ENCODE results near the gene MAGED1. TPM values are rescaled to one million over a fixed set of nuclear protein-coding genes. Genes with fewer than 3 reads are reported as not detected.
A peak's percentile ranks its signal among the peaks of the same experiment; 100 is the strongest.
"Not testable (repeated sequence)": the region's sequence is repeated elsewhere in the genome, so short reads cannot be mapped to it uniquely, and the experiment has no call there.

MAGED1 gene
- polyA plus RNA-seq, 4 donors, result 296 to 339 (median 326) TPM

GRCh38 chrX:51894697-51895336 is 1.4 kb downstream of the MAGED1 start:
- DNase-seq (ENCODE audit: low read depth in 4 of 4, low spot score in 2 of 4), result peak in 2 of 4 donors; percentile 4 to 19

GRCh38 chrX:51896626-51897025 is 3.2 kb downstream of the MAGED1 start:
- no peak for DNase-seq (ENCODE audit: low read depth in 4 of 4, low spot score in 2 of 4)

- DNase-seq (ENCODE audit: low read depth in 4 of 4, low spot score in 2 of 4), result no peak
Observed at GRCh38 chrX:51899741-51900140, 6.3 kb downstream of the MAGED1 start.

GRCh38 chrX:51902510-51903050 is 9.2 kb downstream of the MAGED1 start:
- no peak for DNase-seq (ENCODE audit: low read depth in 4 of 4, low spot score in 2 of 4)

- DNase-seq (ENCODE audit: low read depth in 4 of 4, low spot score in 2 of 4), result not testable (repeated sequence)
Observed at GRCh38 chrX:51905152-51905551, 11.7 kb downstream of the MAGED1 start.

- DNase-seq (ENCODE audit: low read depth in 4 of 4, low spot score in 2 of 4), result no peak
Observed at GRCh38 chrX:51905711-51906110, 12.3 kb downstream of the MAGED1 start.

GRCh38 chrX:51917604-51918003 is 24.2 kb downstream of the MAGED1 start:
- DNase-seq (ENCODE audit: low read depth in 4 of 4, low spot score in 2 of 4), result no peak

GRCh38 chrX:51922561-51922960 is 29.1 kb downstream of the MAGED1 start:
- DNase-seq (ENCODE audit: low read depth in 4 of 4, low spot score in 2 of 4), result no peak

- no peak for DNase-seq (ENCODE audit: low read depth in 4 of 4, low spot score in 2 of 4)
Observed at GRCh38 chrX:51931566-51932150, 38.2 kb downstream of the MAGED1 start.

Other genes with a start within 250 kb of the MAGED1 start
- under 1 TPM; 0.20 to 0.40 (median 0.28) TPM for gene CENPVL2, start 210.8 kb upstream of the MAGED1 start, polyA plus RNA-seq (ENCODE audit: insufficient read length in 4 of 4)
- gene CENPVL1, start 183.1 kb upstream of the MAGED1 start, polyA plus RNA-seq (ENCODE audit: insufficient read length in 4 of 4), result under 1 TPM; 0.20 to 0.40 (median 0.28) TPM
- 10 to 100 TPM; 19.0 to 24.2 (median 21.4) TPM for gene GSPT2, start 150.2 kb upstream of the MAGED1 start, polyA plus RNA-seq (ENCODE audit: insufficient read length in 4 of 4)
- gene MAGED4B, start 175.6 kb downstream of the MAGED1 start, polyA plus RNA-seq (ENCODE audit: insufficient read length in 4 of 4), result 10 to 100 TPM; 57.1 to 87.5 (median 70.5) TPM